ENCODE results near the gene MEI1.

The MEI1 gene

DNA sequence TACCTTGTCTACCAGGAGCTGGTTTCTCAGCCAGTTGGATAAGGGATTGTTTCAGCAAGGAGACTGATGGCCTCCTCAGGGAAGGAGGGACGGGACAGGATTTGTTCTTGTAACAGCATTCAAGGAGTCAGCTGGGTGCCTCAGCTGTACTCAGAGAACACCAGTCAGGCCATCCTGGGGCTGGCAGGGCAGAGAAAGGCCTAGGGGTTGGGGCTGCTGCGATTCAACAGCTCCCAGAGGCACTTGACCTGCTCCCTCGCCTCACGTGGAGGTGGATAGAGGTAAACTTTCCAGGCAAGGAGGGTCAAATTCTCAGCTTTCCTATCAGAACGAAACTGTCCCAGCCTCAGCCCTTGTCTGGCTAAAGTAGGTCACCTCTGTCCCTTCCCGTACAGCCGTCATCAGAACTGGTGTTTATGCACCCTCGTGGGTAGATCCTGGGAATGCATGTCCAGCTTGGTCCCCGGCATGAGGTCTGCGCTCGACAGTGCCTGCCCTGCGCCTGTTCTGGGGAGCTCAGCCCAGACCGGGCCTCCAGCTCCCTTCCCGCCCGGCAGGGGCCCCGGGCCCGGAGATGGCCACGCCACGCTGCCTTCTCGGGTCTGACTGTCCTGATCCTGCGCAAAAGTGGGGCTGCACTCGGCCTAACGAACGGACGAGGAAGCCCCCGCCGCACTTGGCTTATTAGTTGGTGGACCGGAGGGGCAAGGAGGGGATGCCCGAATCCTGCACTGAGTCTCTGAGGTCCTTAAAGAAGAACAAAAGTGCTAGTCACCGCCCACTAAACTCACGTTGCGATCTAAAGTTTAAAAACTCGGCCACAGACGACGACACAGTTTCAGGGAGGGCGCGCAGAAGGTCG lies 100.4 kb downstream of the MEI1 start:
- DNase-seq: peak; percentile 26

GRCh38 chr22:41800348-41801146 lies 101.2 kb downstream of the MEI1 start, which contains the start of gene CCDC134:
CCDC134 (plus strand) TSS chr22:41800679; CDS start chr22:41808891, 8,212 bp downstream.
- DNase-seq: peak; percentile 92

- DNase-seq: no peak
Measured at GRCh38 chr22:41801147-41801819, 102.0 kb downstream of the MEI1 start.

DNA sequence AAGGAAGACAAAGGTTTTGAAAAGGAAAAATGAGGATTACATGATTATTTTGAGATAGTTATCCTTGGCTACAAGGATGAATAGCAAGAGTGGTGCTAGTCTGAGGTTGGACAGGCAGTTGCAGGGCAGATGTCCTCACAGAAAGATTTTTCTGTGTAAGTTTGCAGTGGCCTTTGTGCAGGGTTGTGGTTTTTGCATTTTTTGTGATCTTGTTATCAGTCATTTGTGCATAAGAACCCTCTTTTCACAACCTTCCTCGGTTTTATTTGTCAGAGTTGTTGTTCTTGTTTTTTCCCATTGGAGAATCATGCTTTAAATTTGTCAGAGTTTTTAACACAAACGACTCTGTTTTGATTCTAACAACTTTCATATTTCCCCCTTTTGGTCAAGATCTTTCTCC lies 102.6 kb downstream of the MEI1 start:
- DNase-seq: no peak

DNA sequence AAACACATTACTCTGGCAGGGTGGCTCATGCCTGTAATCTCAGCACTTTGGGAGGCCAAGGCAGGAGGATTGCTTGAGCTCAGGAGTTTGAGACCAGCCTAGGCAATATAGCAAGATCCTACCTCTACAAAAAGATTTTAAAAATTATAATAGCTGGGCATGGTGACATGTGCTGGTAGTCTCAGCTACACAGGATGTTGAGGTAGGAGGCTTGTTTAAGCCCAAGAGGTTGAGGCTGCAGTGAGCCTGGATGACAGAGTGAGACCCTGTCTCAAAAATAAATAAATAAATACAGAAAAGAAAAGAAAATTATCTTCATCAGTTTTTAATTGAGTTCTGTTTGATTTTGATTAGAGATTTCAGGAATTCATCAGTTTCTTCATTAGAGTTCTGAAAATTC lies 106.3 kb downstream of the MEI1 start:
- DNase-seq: no peak

DNA sequence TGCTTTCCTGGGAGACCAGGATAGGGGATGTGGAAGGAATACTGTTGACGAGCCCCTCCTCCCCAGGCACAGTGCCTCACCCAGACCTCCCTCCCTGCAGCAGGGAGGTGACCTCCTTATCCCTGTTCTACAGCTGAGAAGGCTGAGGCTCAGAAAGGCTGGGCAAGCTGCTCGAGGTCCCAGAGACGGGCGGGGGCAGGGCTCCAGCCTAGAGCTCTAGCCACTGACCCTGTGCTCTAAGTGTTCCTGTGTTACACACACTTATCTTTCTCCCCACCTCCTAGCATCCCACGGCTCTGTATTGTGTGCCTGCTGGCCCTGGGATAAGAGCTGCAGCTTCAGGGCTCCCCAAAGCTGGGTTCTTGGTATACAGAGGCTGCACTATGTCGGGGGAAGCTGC lies 109.1 kb downstream of the MEI1 start:
- no peak for DNase-seq

DNA sequence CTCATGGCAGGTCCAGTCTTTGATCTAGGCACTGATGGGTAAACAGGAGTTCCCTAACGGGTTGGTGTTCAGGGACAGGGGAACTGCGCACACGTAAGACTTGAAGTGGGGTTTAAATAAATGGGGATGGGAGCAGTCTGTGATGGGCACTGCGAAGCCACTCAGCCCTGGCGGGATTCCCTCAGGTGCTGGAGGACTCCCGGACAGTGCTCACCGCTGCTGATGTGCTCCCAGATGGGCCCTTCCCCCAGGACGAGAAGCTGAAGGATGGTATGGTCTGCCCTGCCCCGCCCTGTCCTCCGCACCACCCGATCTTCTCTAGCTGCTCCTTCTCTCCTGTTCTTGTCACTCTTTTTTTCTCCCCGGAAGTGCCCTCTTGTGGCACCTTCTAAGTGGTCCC lies 110.7 kb downstream of the MEI1 start:
- no peak for DNase-seq

- no peak for DNase-seq
Measured at GRCh38 chr22:41812805-41813545, 113.7 kb downstream of the MEI1 start.

GRCh38 chr22:41813726-41814410 lies 114.6 kb downstream of the MEI1 start:
- no peak for DNase-seq

- no peak for DNase-seq
Measured at GRCh38 chr22:41815716-41816115, 116.4 kb downstream of the MEI1 start.

DNA sequence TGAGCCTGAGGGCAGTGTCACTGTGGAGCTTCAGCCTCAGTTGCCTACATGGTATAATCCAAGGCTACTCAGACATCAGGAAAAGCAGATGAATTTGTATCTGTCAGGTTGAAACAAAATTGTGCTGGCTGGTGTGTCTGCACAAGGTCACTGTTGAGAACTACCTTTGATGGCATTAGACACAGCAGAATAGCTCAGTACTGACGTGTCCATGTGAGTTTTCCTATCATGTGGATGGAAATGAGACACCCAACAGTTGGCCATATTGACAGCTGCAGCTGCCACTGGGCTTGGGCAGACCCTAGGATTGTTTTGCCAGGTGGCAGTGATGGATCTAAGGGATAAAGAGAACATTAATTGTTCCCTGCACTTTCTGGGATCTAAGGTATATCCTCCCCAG lies 116.9 kb downstream of the MEI1 start:
- DNase-seq: no peak

DNA sequence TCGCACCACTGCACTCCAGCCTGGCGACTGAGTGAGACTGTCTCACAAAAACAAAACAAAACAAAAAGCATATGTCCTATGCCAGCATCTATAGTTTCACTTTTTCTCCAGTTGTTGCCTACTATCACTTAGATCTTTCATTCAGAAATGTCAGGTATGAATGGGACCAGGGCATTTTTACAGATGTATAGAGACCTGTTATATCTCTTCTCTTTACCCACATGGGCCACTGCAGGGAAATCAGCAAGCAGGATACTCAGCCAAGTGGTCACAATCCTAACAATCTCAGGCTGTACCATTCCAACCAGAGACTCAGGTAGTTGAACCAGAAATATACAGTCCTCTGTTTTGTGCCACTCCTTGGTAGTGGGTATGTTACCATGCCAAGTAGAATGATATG lies 117.6 kb downstream of the MEI1 start:
- DNase-seq: no peak

DNA sequence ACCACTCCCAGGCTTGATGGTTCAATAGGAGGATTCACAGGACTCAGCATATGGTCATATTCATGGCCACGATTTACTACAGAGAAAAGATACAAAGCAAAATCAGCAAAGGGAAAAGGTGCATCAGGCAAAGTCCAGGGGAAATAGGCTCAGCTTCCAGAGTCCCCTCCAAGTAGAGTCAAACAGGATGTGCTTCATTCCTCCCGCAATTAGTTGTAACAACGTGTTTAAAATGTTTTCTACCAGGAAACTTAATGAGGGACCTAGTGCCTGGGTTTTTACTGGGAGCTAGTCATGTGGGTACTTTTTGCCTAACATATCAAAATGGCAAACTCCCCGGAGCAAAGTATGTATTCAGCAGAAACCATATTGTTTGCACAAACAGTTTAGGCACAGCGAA lies 118.7 kb downstream of the MEI1 start:
- no peak for DNase-seq

- no peak for DNase-seq
Measured at GRCh38 chr22:41818596-41818995, 119.3 kb downstream of the MEI1 start.

GRCh38 chr22:41819257-41819656 lies 120.0 kb downstream of the MEI1 start:
- no peak for DNase-seq

- no peak for DNase-seq
Measured at GRCh38 chr22:41820447-41820846, 121.1 kb downstream of the MEI1 start.

- DNase-seq: no peak
Measured at GRCh38 chr22:41821471-41822316, 122.4 kb downstream of the MEI1 start.

GRCh38 chr22:41822317-41823057 lies 123.2 kb downstream of the MEI1 start:
- peak; percentile 42 for DNase-seq

DNA sequence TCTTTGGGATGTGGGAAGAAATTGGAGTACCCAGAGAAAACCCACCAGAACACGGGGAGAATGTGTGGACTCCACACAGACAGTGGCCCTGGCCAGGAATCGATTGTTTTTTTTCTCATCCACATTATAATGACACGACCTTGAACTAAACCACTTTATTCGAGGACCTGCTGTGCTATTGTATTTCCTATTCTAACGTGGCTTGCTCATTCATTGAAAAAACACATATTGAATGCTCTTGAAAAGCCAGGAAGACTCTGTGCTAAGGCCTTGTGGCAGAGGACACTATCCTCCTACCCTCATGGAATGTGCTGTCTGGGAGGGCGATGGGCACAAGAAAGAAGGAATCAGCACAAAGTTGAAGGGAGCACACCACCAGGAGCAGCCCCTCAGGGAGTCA lies 124.5 kb downstream of the MEI1 start:
- DNase-seq: no peak

GRCh38 chr22:41825376-41825775 lies 126.1 kb downstream of the MEI1 start:
- no peak for DNase-seq
